ENCODE results near the gene TRIP13.

DNA sequence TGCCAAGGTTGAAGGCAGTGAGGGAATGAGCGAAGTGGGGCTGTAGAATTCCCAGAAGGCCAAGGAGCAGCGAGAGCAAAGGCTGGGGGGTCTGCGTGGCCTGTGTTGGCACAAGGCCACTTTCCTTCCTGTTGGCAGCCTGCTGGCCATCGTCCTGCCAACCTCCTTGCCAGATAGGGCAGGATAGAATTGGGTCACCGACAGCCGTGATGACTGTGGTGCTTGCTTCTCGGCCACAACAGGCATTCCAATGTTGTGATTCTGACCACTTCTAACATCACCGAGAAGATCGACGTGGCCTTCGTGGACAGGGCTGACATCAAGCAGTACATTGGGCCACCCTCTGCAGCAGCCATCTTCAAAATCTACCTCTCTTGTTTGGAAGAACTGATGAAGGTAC, 18.9 kb downstream of the TRIP13 start:
- no peak for TF ChIP-seq CTCF (IDR thresholded peaks at IDR 0.05)
- TF ChIP-seq POLR2A (IDR thresholded peaks at IDR 0.05): no peak
- TF ChIP-seq EP300 (IDR thresholded peaks at IDR 0.05): no peak
- no peak for TF ChIP-seq POLR2AphosphoS5 (IDR thresholded peaks at IDR 0.05)
